HG03460 (cell line): ENCODE results near the gene CARD19.
"Not testable (repeated sequence)": the region's sequence is repeated elsewhere in the genome, so short reads cannot be mapped to it uniquely, and the experiment has no call there.

Experiments
- ATAC-seq: cut with Tn5 transposase; IDR thresholded peaks from one replicate; pipeline ENCODE4 v1.9.1; 2021; ENCODE audit not compliant: unreplicated experiment

CARD19 gene

DNA sequence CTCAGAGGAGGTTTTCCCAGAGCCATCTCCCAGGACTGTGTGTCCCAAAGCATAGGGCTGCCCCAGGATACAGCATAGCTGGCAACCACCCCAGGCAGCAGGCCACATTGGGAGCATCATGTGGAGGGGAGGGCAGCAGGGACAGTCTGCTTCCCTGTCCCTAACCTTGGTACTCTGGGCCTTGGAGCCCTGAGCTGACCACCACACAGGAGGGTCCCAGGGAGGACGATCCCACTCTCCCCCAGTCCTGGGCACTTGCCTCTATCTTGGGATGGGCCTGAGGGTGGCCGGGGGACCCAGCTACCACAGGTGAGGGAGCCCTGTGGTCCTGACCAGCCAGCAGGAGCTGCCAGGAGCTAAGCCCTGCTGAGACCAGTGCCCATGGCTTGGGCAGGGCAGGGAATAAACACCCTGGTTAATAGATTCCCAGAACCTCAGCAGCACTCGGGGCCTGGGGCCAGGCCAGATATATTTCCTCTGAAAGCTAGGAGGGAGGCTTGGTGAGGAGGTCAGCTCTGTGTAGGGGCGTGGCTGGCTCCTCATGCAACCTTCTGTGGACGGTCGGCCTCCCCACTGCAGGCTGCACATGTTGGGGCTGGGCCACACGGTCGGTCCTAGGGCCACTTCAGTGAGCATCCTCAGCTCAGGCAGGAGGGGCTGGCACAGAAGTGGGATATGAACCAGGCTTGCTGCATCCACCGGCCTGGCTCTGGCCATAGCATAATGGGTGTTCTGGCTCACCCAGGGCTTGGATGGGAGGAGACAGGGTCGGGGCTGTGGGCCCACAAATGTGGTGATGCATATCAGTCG, 33.9 kb downstream of the CARD19 start:
- ATAC-seq, result no peak

DNA sequence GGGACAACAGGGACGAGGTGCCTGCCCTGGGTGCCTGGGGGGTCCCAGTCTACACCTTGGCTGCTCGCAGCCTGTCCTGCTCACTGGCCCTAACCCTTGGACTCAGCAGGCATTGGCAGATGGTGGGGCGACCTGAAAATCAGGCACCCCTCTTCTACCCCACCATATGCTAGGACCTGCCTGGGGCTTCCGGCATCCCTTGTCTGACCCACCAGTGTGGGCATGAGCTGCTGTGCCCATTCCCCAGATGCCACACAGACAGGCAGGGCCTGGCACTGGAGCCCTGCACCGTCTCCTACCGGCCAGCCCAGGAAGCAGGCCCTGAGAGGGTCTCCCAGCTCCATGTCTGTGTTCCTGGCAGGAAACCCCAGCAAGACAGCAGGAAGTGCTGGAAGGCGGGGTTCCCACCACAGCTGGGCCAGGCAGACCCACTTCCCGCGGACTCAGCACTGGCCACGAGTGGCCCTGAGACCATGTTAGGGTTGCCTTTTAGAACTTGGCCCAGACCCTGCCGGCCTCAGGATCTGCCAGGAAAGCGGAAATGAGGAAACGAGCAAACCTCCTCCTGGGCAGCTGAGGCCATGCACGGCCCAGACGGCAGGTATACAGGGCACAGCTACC, 35.0 kb downstream of the CARD19 start:
- ATAC-seq, result no peak

DNA sequence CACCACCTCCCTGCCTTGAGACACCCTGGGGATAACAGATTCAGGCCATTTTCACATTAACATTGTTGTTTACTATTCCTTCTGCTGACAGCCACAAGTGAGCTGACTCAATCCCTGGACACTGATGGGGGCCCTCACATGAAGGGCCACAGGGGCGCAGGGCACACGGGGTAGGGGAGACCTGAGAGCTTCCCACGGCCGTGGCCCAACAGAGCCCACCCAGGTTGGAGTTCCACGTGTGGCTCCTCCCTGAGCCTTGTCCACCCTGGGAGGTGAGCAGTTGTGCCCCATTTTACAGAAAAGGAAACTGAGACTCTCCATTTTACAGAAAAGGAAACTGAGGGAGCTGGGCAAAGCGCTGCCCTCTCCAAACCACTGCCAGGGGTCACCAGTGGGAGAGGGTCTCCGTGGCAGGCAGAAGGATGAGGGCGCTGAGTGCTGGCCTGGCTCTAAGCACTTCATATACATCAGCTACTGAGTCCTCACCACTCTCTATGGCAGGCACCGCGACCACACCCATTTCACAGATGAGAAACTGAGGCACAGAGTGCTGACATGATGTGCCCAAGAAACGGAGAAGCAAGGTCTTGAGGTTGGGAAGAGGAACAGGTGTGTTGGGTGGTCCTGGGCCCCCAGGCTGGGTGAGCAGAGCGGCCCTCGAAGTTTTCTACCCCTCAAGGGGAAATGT, 35.7 kb downstream of the CARD19 start:
- no peak for ATAC-seq

DNA sequence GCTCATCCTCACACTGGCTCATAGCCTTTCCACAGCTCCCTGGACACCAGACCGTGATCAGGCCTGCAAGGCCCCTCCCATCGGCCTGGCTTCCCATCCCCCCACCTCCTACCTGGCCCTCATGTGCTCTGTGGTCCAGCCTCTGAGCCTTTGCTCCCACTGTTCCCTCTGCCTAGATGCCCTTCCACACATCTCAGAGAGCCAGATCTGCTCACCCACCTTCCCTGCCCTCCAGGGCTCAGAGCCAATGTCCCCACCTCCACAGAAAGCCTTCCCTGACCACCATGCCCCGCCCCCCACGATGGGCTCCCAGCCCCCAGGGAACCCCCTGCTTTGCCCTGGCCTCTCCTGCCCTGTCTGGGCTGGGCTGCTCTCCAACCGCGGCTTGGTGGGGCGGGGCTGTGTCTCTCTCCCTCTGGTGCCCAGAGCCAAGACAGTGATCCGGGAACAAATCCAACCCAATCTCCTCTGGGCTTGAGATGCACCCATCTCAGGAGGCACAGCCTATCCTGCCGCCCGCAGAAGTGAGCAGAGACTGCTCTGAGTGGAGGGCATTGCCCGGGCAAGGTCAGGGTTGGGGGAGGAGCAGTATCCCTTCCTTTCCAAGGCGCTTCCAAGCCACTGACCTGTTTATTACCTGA, 36.4 kb downstream of the CARD19 start:
- no peak for ATAC-seq

DNA sequence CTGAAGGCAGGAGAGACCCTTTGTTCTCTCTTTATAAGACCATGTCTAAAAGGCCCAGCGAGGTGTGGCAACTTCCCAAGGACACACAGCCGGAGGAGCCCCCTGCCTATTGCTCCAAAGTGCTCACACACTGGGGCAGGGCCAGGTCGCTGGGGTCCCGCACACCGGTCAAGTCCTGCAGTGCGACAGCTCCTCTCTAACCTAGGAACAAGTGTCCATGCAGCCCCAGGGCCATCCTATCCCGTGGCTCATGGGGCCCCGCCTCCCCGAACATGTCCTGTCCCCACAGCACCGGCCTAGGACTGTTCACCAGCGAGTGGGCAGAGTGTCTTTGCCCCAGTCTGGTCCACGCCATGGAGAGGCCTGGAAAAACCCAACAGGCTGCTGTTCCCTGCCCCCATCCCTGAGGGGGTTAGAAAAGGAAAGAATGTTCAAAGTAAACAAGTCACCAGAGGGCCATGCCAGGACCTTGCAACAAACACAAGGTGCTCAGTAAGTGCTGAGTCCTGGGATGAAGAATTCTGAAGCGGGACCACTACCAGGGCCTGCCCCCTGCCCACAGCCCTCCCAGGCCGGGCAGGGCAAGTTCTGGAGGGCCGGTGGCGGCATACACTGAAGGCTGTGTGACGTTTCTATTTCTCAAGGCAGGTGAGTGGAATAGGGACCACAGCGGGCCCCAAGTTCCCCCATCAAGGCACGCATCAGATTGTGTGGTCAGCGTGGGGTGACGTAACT, 37.1 kb downstream of the CARD19 start:
- peak; percentile 47 for ATAC-seq

DNA sequence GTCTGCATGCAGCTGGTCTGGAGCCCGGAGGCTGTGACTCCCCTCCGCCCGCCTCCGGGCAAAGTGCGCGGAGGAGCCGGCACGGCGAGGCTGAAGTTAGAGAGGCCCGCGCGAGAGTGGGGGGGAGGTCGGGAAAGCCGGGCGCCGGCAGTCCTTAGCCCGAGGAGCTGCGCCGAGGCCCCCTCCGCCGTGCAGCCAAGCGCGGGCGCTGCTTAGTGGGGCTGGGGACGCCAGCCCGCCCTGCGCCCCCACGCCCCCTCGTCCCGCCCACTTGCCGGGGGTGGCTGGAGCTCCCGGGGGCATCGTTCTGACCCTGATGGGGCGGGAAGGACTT, 37.6 kb downstream of the CARD19 start:
- no peak for ATAC-seq

DNA sequence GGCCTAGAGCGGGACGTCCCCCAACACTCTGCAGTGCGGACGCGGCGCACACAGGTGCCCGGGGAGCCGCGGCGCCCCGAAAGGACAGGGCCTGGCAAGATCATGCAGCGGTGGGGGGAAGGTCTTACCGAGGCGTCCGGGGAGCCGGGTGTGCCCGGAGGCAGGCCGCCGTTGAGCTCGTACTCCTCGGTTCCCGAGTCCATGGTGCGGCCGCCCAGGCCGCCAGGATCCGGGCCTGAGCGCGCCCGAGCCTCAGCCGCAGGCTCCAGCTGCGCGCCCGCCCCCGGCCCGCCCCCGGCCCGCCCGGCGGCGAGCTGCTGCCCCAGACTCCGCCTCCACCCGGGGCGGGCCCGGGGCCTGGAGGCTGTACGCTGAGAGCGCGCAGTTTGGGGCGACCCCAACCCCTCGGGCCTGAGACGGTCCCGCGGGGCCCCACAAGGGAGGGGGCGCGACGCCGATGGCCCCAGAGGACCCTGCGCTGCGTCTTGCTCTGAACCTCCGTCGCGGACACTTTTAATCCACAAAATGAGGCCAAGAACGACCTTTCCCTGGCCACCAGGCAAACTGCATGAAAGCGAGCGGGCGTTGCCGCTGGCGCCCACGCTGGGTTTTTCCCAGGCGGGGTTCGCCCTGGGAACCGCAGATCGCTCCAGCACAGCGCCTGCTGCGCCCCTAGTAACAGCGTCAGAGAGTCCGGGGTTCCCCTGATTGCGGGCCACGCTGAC, 38.2 kb downstream of the CARD19 start, which contains the start of gene NINJ1:
TSS of gene NINJ1 (minus strand) at position 237 of the 725 bp plus-strand sequence. CDS start at position 203, 34 bp downstream.
- ATAC-seq, result peak; percentile 61

DNA sequence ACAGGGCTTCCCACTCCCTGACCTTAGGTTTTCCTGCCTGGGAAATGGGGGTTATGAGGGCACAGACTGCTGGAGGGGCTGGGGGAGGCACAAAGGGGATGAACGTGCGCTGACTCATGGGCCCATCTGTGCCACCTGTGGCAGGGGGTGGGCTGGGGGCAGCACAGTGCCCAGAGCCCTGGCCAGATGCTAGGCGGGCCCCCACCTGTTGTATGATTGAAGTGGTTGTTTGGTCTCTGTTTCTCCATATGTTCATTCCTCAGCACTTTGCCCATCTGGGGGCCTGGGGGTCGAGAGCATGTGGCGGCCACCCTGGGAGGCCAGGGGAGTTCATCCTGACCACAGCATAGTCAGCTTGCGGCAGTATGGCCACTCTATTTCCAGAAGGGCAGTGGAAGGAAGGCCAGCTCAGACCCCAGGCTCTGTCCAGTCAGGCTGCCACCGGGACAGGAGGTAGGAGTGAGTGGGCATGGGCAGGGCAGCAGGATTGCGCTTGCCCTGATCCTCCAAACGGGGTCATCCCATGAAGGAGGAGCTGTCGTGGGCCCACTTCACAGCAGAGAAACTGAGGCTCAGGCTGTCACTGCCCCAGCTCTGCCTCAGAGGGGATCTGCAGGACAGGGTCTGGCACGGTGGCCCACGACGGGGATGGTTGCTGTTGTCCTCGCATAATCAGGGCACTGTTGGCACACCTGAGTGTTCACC, 38.9 kb downstream of the CARD19 start:
- no peak for ATAC-seq

DNA sequence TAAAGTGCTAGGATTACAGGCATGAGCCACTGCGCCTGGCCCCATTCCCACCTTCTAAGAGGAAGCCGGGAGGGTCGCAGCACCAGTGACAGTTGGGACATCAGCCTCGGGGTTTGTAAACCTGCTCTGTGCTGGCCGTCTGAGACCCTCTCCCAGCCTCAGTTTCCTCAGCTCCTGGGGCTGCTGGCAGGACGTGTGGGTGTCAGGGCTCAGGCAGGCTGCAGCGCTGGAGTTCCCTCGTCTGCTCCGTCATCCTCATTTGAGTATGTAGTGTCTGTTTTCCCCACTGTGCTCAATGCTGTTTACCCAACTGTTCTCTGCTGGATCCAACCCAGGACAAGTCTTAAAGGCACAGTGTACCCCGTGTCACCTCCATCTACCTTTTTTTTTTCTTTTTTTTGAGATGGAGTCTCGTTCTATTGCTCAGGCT, 40.0 kb downstream of the CARD19 start:
- no peak for ATAC-seq

DNA sequence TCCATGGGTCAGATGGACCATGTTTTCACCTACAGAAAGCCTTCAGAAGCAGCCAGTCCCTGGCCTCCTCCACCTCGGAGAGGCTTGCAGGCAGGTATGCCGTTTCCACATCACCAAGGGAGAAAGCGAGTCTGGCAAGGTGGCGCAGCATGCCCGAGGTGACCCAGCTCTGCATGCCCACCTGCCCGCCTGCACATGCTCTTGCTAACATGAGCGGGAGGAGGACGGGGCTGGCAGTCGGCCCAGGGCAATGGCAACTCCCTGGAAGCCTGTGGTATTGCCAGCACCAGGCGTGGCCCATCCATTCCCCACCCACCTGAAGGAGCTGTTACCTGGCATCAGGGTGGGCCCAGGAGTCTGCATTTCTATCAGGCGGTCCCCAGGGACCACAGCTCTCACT, 41.3 kb downstream of the CARD19 start:
- no peak for ATAC-seq

DNA sequence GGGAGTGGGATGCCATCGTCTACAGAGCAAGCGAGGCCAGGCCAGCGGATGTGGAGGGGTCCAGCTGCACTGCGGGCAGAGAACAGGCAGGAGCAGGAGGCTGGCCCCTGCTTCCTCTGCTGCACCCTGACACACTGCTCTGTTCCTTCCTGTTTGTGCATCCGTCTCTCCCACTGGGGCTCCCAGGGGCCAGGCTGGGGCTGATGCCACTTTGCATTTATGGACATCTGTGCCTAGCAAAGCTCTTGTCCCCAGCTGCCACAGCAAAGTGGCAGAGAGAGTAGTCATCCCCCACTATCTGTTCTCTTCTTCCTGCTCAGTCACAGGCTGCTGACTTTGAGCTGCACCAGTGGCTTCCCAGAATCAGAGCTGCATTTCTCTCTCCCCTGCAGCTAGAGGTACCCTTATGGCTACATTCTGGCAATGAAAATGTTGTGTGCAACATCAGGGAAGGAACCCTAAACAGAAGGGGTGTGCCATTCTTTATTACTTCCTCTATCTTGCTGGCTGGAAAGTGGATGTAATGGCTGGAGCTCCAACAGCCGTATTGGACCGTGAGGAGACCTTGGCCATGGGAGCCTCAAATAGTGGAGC, 42.3 kb downstream of the CARD19 start:
- no peak for ATAC-seq

DNA sequence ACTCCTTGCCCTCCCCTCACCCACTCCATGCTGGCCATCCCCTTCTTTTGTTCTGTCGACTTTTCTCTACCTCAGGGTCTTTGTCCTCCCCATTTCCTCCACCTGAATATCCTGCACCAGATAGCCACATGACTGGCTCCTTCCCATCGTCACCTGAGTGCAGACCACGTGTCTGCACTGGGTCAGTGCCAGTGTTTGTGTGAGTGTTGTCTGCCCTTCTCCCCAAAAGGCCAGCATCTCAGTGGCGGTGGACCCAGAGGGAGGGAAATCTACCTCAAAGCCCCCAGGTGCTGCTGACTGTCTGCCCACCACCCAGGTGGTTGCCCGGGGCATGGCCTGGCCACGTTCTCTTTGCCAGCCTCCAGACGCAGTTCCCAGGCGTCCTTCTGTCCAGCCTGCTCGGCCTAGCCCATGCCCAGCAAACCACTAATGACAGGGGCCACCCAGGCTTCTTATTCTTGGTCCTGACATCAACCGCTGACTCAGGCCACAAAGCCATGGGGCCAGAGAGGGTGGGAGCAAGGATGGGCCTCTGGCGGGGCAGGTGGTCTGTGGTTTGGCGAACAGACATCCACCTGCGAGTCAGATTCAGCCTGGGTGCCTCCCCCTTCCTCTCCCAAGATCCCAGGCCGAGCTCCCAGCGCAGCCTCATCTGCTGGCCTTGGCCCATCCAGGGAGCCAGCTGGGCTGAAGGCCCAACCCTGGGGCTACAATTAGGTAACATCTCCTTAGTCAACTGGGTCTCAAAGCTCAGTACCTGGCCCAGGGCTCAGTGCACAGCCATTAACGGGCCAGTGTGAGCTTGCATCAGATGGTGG, 43.6 kb downstream of the CARD19 start:
- no peak for ATAC-seq

DNA sequence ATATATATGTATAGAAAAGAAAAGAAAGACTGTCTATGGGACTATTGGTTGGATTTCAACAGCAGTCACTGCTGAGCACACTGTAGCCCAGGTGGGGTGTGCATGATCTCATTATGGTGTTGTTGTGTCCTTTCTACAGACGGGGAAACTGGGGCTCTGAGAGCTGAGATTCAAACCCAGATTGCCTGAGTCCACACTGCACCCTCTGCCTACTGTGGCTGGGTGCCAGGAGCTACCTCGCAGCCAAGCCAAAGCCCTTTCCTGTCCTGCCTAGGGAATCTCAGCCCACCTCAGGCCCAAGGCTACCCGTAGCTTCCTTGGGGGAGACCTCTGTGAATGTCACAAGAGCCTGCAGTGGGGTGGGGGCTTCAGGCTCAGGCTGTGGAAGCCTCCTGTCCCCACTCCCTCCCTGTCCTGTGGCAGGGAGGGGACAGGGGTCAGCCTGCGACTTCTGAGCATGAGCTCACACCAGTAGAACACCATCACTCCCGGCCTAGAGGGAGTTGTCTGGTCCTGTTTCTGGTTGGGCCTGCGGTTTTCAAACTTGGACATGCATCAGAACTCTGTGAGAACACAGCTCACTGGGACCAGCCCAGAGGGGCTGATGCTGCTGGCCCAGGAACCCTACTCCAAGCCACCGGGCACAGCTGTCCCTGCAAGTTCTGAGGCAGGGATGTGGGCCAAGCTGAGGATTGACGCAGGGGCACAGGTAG, 45.9 kb downstream of the CARD19 start:
- ATAC-seq, result no peak

DNA sequence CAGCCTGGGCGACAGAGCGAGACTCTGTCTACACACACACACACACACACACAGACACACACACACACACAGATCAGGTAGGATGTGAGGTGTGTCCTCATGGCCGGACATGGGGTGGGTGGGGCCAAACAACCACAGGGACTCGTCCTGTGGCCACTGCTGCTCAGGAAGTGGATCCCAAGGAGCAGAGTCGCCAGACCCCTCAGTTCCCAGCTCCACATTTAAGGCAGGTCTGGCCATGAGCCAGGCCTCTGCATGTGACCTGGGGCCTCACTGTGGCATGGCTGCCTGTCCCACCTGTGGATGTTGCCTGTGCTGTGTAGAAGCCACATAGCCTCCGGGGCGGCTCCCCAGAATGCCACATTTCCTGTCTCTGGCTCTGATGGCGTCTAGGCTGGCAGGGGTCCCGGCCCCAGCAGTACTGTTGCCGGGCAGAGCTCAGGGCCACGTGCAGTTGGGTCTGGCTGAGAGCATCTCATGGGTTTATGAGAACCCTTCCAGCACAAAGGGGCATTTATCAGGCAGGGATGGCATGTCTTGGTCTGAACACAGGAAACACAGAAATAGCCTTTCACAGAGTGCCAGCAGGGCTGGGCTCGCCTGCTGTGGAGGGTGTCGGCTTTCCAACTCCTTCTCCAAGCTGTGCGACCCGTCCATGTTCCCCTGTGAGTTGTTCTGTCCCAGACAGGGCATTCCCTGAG, 48.0 kb downstream of the CARD19 start:
- no peak for ATAC-seq

DNA sequence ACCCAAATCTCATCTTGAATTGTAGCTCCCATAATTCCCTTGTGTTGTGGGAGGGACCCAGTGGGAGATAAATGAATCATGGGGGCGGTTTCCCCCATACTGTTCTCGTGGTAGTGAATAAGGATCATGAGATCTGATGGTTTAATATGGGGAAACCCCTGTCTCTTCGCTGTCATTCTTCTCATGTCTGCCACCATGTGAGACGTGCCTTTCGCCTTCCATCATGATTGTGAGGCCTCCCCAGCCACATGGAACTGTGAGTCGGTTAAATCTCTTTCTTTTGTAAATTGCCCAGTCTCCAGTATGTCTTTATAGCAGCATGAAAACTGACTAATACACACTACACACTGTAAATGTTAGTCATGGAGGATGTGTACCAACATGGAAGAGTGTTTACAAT, 50.7 kb downstream of the CARD19 start:
- not testable (repeated sequence) for ATAC-seq

DNA sequence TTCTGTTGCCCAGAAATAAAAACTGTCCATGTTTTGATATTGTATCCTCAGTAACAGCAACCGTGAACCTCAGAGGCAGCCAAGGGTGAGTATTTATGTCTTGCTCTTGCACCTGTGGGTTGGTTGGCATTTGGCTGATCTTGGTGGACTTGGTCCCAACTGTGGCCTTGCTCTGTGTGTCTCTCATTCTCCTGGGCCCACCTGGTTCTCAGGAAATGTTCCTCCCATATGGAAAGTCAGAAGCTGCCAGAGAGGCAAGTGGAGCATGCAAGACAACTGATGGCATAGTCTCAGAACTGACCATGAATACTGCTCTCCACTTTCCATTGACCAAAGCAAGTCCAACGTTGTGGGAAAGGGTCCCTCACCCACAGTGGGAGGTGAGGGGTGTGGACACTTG, 51.6 kb downstream of the CARD19 start:
- ATAC-seq, result no peak

DNA sequence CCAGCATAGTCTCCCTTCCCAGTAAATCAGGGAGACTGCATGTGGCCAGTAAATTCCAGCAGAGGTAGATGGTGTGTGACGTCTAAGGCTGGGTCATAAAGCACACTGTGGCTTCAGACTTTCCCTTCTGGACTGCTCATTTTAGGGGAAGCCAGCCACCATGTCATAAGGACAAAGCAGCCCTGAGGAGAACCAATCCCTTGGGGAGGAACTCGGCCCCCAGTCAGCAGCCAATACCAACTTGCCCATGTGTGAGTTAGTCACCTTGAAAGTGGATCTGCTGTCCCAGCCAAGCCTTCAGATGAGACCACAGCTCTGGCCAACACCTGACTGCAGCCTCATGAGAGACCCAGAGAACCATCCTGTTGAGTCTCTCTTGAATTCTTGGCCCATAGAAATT, 52.7 kb downstream of the CARD19 start:
- no peak for ATAC-seq
